ENCODE data around the gene NID2. TPM values are rescaled to one million over a fixed set of nuclear protein-coding genes. Genes with fewer than 3 reads are reported as not detected.

NID2 gene
- total RNA-seq, 1 experiment from 2014 or later: 0.31 TPM

DNA sequence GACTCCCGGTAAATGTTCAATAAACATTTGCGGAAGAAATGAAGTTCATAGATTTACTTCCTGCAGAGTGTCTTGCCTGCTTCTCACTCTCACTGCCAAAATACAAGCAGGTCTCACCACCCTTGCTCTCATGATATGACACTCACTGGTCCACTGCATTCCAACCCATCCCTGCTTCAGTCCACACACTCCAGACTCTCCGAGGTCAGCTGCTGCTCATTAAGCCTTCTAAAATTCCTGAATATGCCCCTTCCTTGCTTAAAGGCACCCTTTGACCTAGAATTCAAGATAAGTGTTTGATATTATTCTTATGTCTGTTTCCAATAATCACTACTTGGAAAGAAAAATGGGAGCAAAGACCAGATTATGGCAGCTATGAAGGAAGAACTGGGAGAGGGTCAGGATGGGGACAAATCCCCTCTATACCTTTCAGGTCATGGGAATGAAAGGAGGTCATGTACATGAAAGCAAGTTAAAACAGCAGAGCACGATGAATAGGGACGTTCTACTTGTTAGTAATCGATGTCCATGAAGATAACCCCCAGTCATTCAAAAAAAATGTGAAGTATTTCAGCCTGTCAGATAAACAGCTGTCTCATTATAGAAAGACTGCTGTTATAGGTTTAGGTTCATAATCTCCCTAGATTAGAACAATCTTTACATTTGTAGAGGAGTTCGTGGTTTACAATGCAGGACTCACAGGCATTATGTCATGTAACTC lies 10.5 kb upstream of the NID2 start:
- DNase-seq (ENCODE audit: low spot score): no peak

GRCh38 chr14:52078721-52079120 lies 9.9 kb upstream of the NID2 start:
- DNase-seq (ENCODE audit: low spot score): no peak

DNA sequence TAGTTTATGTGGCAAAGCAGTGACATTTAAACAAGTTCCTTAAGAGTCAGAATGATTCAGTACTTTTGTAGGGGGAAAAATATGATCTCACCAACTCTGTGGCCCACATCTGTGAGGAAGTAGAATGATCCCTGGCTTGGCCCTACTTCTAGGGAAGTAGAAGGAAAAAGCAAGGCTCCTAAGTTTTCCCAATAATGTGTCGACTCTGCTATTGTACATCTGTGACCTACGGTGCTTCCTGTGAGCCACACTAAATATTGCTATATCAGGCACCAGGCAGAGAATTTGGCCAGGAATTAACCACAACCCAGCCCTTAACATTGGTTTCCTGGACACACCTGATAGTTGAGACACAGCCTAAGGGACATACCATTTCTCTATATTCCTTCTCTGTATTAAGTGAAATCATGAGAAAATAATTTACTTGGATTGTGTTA lies 9.3 kb upstream of the NID2 start:
- DNase-seq (ENCODE audit: low spot score): no peak

DNA sequence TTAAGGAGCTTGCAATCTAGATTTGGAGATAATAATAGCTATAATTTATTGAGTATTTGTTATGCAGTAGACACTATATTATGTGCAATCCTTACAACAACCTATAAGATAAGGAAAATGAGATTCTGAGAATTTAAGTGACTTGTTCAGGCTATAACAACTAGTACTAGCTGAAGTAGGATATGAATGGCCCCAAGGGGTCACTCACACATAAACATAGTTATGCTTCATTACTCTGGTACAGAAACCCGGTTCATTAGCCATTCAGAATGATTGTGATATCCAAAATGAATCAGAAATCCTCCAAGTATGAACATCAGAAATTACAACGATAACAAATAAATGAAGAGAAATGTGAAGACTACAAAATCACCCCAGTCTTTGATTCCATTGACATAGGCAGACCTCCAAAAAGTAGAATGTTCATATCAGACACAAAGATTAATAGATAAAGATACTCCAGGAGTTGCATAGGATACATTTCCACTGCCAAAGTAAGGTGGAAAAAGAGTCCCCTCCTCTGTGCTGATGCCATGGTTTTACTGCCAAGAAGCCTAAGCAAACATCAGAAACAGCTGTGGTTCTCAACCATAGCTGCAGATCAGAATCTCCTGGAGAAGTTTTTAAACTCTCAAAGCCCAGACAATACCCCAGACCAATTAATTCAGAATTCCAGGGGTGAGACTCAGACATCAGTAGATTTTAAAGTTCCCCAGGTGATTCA lies 8.6 kb upstream of the NID2 start:
- DNase-seq (ENCODE audit: low spot score): no peak

GRCh38 chr14:52076334-52076733 lies 7.5 kb upstream of the NID2 start:
- no peak for DNase-seq (ENCODE audit: low spot score)

GRCh38 chr14:52075371-52075770 lies 6.5 kb upstream of the NID2 start:
- no peak for DNase-seq (ENCODE audit: low spot score)

GRCh38 chr14:52073251-52073650 lies 4.4 kb upstream of the NID2 start:
- no peak for DNase-seq (ENCODE audit: low spot score)

GRCh38 chr14:52072266-52072780 lies 3.5 kb upstream of the NID2 start:
- DNase-seq (ENCODE audit: low spot score): no peak

- no peak for DNase-seq (ENCODE audit: low spot score)
Observed at GRCh38 chr14:52071675-52072074, 2.8 kb upstream of the NID2 start.

DNA sequence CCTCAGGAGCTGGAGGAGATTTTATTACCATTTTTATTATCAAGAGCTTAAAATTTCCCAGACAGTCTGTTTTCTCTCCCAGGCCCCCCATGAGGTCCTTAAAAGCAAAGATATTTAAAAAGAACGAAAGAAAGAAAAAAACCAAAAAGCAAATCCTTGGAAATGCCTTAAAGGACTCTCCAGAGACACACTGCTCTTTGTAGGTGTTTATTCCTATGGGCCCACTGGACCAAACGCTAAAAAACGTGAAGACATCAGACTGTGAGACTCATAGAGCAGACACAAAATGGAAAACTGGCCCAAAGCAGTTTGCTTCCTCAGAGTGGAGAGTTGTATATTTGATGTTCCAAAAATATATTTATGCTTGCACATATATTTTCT lies 1.2 kb upstream of the NID2 start:
- no peak for DNase-seq (ENCODE audit: low spot score)

GRCh38 chr14:52069307-52070050 lies 620 bp upstream of the NID2 start:
- no peak for DNase-seq (ENCODE audit: low spot score)

DNA sequence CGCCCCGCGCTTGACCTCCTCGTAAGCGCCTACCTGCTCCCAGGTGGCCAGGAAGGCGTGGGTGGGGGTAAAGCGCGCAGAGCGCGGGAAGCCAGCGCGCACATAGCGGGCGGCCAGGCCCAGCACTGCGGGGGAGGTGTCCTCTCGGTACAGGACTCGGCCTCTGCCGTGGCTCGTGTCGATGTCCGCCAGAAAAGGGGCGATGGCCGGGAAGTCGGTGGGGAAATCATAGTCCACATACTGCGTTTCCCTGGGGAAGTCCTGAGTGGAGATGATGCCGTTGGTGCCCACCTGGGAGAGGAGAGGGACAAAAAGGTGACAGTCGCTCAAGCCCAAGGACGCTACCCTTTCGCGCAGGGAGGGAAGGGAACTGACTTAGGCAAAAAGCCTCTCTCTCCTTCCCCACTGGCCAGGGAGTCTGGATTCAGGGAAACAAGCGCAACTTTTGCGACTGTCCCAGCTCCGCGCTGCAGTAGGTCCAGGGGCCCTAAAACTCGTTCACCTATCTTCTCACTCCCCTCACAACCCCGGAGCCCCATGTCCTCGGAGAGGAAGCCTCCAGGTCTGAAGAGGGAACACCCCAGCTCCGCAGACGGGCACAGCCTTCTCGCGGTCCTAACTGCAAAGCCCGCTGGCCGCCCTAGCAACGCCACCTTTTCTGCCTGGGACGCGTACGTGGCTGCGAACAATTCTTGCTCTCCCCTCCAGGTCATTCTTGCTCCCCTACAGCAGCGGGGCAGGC lies 815 bp downstream of the NID2 start:
- DNase-seq (ENCODE audit: low spot score): no peak

- DNase-seq (ENCODE audit: low spot score): no peak
Observed at GRCh38 chr14:52064174-52064573, 4.7 kb downstream of the NID2 start.

DNA sequence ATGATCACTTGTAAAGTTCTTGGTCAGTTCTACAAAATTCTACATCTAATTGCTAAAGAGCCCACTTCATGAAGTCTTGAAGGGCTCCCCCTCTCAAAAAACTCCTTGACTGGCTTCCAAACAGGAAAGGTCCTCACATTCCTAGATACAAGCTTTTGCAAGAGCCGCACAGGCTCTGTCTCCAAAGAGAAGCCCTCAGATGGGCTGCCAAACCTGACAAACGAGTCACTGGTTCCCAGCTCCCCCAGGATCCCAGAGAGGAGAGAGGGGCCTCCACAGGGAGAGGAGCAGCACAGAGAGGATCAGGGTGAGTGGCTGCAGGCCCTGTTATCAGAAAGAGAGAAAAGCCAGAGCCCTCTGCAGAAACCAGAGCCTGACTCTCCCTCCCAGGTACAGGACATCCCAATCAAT lies 5.8 kb downstream of the NID2 start:
- DNase-seq (ENCODE audit: low spot score): no peak

DNA sequence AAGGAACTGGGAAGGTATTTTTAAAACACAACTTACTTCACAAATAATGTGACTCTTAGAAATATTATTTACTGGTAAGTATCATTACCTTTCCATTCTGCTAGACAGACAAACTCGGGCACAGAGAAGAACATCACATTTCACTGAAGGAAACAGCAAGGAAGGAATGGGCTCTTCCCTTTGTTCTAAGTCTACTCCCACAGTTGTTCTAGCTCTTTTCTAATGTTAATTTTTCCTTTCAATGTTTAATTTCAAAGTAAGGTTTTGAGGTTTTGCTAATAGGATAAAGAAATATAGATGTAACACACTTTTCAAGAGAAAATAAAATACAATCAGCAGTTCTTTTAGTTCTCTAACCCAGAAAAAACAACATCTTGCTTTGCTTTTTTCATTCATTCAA lies 7.0 kb downstream of the NID2 start:
- no peak for DNase-seq (ENCODE audit: low spot score)

GRCh38 chr14:52061390-52061789 lies 7.5 kb downstream of the NID2 start:
- DNase-seq (ENCODE audit: low spot score): no peak

- DNase-seq (ENCODE audit: low spot score): no peak
Observed at GRCh38 chr14:52060080-52060479, 8.8 kb downstream of the NID2 start.

DNA sequence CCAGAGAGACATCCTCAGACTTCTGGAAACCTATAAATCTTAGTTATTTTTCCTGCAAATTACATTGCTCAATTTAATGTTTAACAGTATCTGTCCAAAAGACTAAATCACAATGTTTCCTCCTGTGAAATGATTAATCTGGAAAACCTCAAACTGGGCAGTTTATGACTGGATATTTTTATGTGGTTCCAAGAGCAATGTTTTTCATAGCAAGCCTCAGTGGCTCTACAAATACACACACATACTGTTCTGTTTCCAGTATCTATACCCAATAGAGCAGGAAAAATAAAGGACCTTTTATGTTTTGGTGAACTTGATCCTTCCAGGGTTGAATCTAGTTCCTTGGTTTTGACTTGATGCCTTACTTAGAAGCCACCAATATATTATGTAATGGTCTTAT lies 9.2 kb downstream of the NID2 start:
- DNase-seq (ENCODE audit: low spot score): no peak

- DNase-seq (ENCODE audit: low spot score): no peak
Observed at GRCh38 chr14:52058341-52058740, 10.5 kb downstream of the NID2 start.

- no peak for DNase-seq (ENCODE audit: low spot score)
Observed at GRCh38 chr14:52055167-52055566, 13.7 kb downstream of the NID2 start.

- DNase-seq (ENCODE audit: low spot score): no peak
Observed at GRCh38 chr14:52054678-52055077, 14.2 kb downstream of the NID2 start.

DNA sequence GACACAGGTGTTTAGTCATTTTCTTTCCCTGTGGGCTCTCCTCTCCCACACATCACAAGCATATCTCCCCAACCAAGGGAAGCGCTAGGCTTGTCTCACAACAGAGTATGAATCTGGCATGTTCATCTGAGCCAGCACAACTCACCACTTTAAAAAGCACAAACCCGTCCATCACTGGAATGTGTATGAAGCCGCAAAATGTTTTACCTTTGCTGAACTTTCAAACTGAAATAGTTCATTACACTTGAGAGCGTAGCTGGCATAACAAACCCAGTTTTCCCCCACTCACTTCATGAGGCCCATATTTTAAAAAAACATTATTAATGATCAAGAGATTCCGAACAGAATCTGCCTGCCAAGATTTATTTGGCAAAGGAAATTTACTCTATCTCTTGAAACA lies 15.8 kb downstream of the NID2 start:
- DNase-seq (ENCODE audit: low spot score): no peak
